Neural cell (in vitro differentiated cells): ENCODE data around the gene STXBP5. TPM values are rescaled to one million over a fixed set of nuclear protein-coding genes. Genes with fewer than 3 reads are reported as not detected.

Experiments used
- H2AFZ ChIP-seq: fragments of 200-600, 300-800 bp; sonication (generic), shearing (Covaris generic); 2 replicates; pipeline ENCODE4 v1.6.0; 2014; ENCODE audit warnings: low read depth, mild to moderate bottlenecking, antibody characterized with exemption, low read length, moderate library complexity
- H3F3A ChIP-seq: fragments of 200-600 bp; shearing (Covaris generic); 2 replicates; pipeline ENCODE4 v1.6.1; 2016; ENCODE audit warnings: mild to moderate bottlenecking, moderate library complexity, mixed read lengths, antibody characterized with exemption, low read length; ENCODE audit not compliant: insufficient read depth, poor library complexity, severe bottlenecking
- H3K27ac ChIP-seq: fragments of 200-600, 300-800 bp; sonication (generic), shearing (Covaris generic); 2 replicates; pipeline ENCODE4 v1.5.1; 2014; ENCODE audit warnings: mild to moderate bottlenecking, low read length, moderate library complexity
- H3K27me3 ChIP-seq: fragments of 300-800, 200-600 bp; sonication (generic), shearing (Covaris generic); 2 replicates; pipeline ENCODE4 v1.6.0; 2014; ENCODE audit warnings: mild to moderate bottlenecking, low read depth, low read length, moderate library complexity; ENCODE audit not compliant: insufficient read depth
- H3K36me3 ChIP-seq: fragments of 300-800, 200-600 bp; sonication (generic), shearing (Covaris generic); 2 replicates; pipeline ENCODE4 v1.5.1; 2014; ENCODE audit warnings: mild to moderate bottlenecking, antibody characterized with exemption, low read length, moderate library complexity; ENCODE audit not compliant: insufficient read depth
- H3K4me2 ChIP-seq: fragments of 300-800, 200-600 bp; sonication (generic), shearing (Covaris generic); 2 replicates; pipeline ENCODE4 v1.6.0; 2014; ENCODE audit warnings: mild to moderate bottlenecking, low read length
- H3K4me3 ChIP-seq: fragments of 300-800, 200-600 bp; sonication (generic), shearing (Covaris generic); 2 replicates; pipeline ENCODE4 v1.5.1; 2014; ENCODE audit warnings: mild to moderate bottlenecking, low read length, moderate library complexity
- H3K79me2 ChIP-seq: fragments of 200-600 bp; shearing (Covaris generic); replicated peaks from 2 replicates; pipeline ENCODE4 v1.6.0; 2014; ENCODE audit warnings: mild to moderate bottlenecking, low read length, moderate library complexity; ENCODE audit not compliant: insufficient read depth
- H3K9ac ChIP-seq: fragments of 300-800, 200-600 bp; sonication (generic), shearing (Covaris generic); 2 replicates; pipeline ENCODE4 v1.6.1; 2016; ENCODE audit warnings: mild to moderate bottlenecking, low read length, mixed read lengths
- H3K9me2 ChIP-seq: fragments of 200-600 bp; shearing (Covaris generic); 2 replicates; pipeline ENCODE4 v1.6.1; 2016; ENCODE audit warnings: mild to moderate bottlenecking, low read length, mixed read lengths; ENCODE audit not compliant: insufficient read depth
- H3K9me3 ChIP-seq: fragments of 200-600, 300-800 bp; sonication (generic), shearing (Covaris generic); 2 replicates; pipeline ENCODE4 v1.6.1; 2016; ENCODE audit warnings: mild to moderate bottlenecking, mixed run types, low read length, moderate library complexity, mixed read lengths
- H4K20me1 ChIP-seq: fragments of 200-600 bp; shearing (Covaris generic); 2 replicates; pipeline ENCODE4 v1.6.1; 2016; ENCODE audit warnings: mild to moderate bottlenecking, mixed run types; ENCODE audit not compliant: insufficient read depth
- CTCF ChIP-seq: fragments of 450-650 bp; IDR thresholded peaks from 2 replicates; pipeline ENCODE4 v1.5.1; 2014; ENCODE audit warnings: antibody characterized with exemption, mild to moderate bottlenecking, moderate library complexity; ENCODE audit not compliant: poor library complexity, severe bottlenecking
- EP300 ChIP-seq: fragments of 450-650 bp; conservative IDR thresholded peaks from 2 replicates; pipeline ENCODE4 v1.6.1; 2014; ENCODE audit warnings: antibody characterized with exemption, mild to moderate bottlenecking, moderate library complexity; ENCODE audit not compliant: poor library complexity, severe bottlenecking
- EZH2 ChIP-seq: fragments of 200-600, 300-800 bp; shearing (Covaris generic), sonication (generic); IDR thresholded peaks from 2 replicates; pipeline ENCODE4 v1.6.1; 2014; ENCODE audit warnings: antibody characterized with exemption, low read length, borderline replicate concordance, mild to moderate bottlenecking; ENCODE audit not compliant: insufficient read depth, poor library complexity, severe bottlenecking
- MXI1 ChIP-seq: fragments of 450-650 bp; conservative IDR thresholded peaks from 2 replicates; pipeline ENCODE4 v1.6.1; 2014; ENCODE audit warnings: antibody characterized with exemption, mild to moderate bottlenecking; ENCODE audit not compliant: poor library complexity, severe bottlenecking
- RAD21 ChIP-seq: fragments of 450-650 bp; conservative IDR thresholded peaks from 2 replicates; pipeline ENCODE4 v1.6.1; 2014; ENCODE audit warnings: antibody characterized with exemption, mild to moderate bottlenecking, moderate library complexity
- REST ChIP-seq: IDR thresholded peaks from 2 replicates; pipeline ENCODE4 v1.6.1; 2012; ENCODE audit warnings: borderline replicate concordance
- SMC3 ChIP-seq: fragments of 450-650 bp; conservative IDR thresholded peaks from 2 replicates; pipeline ENCODE4 v1.6.1; 2014; ENCODE audit warnings: antibody characterized with exemption, mild to moderate bottlenecking, moderate library complexity; ENCODE audit not compliant: poor library complexity
- TAF1 ChIP-seq: IDR thresholded peaks from 2 replicates; pipeline ENCODE4 v1.6.1; 2012; ENCODE audit warnings: low read depth
- polyA plus RNA-seq: library from polyadenylated mRNA; depleted of rRNA; stranded (reverse); fragments of >200 nt; gene quantifications from 2 replicates; pipeline ENCODE4 v1.2.3, GENCODE V29; 2014

The STXBP5 gene
- polyA plus RNA-seq, 1 donor from 2014 or later: 56.4 TPM

GRCh38 chr6:147159536-147160374 lies 44.5 kb upstream of the STXBP5 start:
- Histone ChIP-seq H3K4me3 (no peak overlapping the region), H2AFZ (no peak overlapping the region), H3K4me2 (no peak overlapping the region), H3K79me2 (no peaks in the 10 kb centered on the region), H3K9me3 (no peaks in the 10 kb centered on the region), H3K27me3 (no peaks in the 10 kb centered on the region), H3K36me3 (no peaks in the 10 kb centered on the region), H3F3A (no peaks in the 10 kb centered on the region), H3K9me2 (no peaks in the 10 kb centered on the region), H4K20me1 (no peaks in the 10 kb centered on the region), H3K27ac (no peak overlapping the region), H3K9ac (no peak overlapping the region)
- no peak for TF ChIP-seq RAD21

DNA sequence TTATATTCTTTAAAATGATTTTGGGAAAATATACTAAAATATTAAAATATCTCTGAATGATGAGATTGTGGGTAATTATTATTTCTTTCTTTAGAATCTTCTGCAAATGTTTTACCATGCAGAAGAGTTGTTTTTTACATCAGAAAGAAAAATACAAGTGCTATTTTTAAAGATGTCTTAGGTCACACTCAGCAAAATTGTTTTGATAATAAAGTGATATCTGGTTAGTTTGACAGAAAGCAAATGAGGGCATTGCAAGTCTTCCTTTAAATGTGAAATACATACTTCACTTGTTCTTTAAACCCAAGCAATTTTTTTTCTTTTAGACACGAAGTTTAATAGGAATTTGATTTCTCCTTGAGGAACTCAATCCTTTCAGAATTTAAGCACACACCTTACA lies 43.6 kb upstream of the STXBP5 start:
- H2AFZ ChIP-seq: no peak overlapping the region
- H3K9ac ChIP-seq: no peak overlapping the region
- H4K20me1 ChIP-seq: no peaks in the 10 kb centered on the region
- H3K36me3 ChIP-seq: no peaks in the 10 kb centered on the region
- H3K4me2 ChIP-seq: no peak overlapping the region
- TF ChIP-seq EP300 (no peak), MXI1 (no peak), REST (no peak), TAF1 (no peak), CTCF (no peak), RAD21 (no peak), SMC3 (no peak), EZH2 (no peak)
- H3K9me2 ChIP-seq: no peaks in the 10 kb centered on the region
- H3K9me3 ChIP-seq: no peaks in the 10 kb centered on the region
- H3K4me3 ChIP-seq: no peak overlapping the region
- no peaks in the 10 kb centered on the region for H3F3A ChIP-seq
- no peak overlapping the region for H3K27ac ChIP-seq
- no peaks in the 10 kb centered on the region for H3K79me2 ChIP-seq
- H3K27me3 ChIP-seq: no peaks in the 10 kb centered on the region
